GM18873 (cell line): ENCODE results near the gene TAB3.

ENCODE experiments used
- ATAC-seq: cut with Tn5 transposase; IDR thresholded peaks from one replicate; pipeline ENCODE4 v1.9.1; 2021; ENCODE audit warnings: mild to moderate bottlenecking, moderate library complexity, moderate number of reproducible peaks; ENCODE audit not compliant: unreplicated experiment, low FRiP score

Gene TAB3

GRCh38 chrX:30889147-30890140 lies at the start of gene TAB3:
Gene TAB3, minus strand, starts transcription at chrX:30889254. Its CDS starts 29,666 bp downstream, at chrX:30859588.
- ATAC-seq = peak; percentile 89

DNA sequence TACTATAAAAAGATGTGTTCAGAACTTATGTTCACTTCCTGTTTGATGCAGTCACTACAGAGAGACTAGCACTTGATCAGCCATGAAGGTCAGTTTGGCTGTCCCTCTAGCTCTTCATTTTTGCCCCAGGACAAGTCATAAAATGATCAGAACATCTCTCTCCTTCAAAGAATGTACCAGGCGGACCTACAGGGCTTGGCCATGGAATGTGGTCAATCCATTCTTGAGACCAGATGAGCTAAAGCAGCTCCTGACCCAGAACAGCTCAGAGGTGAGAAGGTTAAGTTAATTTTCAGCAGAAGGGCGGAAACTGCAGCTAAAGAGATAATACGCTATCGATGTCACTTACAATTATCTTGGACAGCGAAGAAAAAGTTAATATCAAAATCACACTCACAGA lies 49.2 kb upstream of the TAB3 start:
- ATAC-seq = no peak

DNA sequence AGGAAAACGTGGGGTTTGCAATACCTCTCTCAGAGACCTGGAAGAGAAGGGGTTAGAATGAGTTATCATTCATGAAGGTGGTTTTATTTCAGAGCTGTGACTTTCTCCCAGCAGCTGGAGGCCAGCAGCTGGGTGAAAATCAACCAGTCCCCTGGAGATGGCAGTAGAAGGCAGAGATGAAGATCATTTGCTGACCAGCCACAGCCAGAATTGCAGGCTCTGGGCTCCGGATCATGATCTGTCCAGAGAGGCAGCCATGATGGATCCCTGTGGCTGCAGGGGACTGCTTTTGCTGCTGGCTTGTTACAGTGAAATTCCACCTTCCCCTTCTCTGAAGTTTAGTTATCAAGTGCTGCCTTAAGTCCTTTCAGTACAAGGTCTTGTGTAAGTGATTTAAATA lies 46.9 kb upstream of the TAB3 start:
- ATAC-seq = no peak

DNA sequence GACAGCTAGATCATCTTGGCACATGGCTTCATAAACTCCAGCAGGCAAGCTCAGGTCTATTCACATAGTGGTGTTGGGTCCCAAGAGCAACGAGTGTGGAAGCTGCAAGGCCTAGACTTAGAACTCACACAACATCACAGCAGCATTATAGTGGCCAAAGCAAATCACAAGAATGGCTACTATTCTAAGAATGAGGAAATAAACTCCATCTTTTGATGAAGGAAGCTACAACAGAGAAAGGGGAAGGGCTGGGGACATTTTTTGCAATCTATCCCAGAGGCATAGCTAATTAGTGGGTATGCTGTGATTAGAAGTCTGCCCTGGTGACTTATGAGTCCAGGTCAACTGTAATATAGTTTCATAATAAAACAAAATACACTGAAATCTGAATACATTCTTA lies 42.9 kb upstream of the TAB3 start:
- no peak for ATAC-seq

DNA sequence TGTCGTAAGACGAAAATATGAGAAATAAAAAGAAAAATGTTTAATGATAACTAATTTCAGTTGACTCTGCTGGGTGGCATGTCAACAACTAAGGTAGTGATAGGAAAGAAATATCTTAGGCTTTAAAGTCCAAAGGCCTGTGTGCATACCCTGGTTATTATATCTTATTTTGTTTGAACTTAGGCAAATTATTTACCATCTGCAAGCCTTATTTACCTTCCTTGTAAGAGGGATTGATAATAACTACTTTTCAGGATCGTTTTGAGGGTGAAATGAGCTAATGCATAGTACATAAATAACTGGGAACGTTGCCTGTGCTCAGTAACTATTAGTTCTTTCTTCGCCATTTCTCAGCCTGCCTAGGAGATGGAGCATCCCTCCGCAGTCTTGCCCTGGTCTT lies 41.6 kb upstream of the TAB3 start:
- no peak for ATAC-seq

- no peak for ATAC-seq
These were observed 41.1 kb upstream of the TAB3 start for GRCh38 chrX:30930143-30930542.

GRCh38 chrX:30920271-30920670 lies 31.2 kb upstream of the TAB3 start:
- ATAC-seq = no peak

DNA sequence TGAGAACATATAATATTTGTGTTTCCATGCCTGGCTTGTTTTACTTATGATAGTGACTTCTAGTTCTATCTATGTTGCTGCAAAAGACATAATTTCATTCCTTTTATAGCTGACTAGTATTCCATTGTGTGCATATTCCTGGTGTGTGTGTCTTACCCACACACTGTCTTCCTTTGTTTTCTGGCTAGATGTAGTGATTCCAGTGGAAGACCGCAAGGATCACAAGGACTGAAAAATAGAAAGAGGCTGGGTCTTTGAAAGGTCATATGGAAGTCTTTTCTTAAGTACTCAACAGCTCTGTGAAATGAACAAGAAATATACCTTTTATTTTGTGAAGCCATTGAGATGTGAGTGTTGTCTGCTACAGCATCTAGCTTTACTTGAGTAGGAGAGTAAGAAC lies 29.4 kb upstream of the TAB3 start:
- no peak for ATAC-seq

DNA sequence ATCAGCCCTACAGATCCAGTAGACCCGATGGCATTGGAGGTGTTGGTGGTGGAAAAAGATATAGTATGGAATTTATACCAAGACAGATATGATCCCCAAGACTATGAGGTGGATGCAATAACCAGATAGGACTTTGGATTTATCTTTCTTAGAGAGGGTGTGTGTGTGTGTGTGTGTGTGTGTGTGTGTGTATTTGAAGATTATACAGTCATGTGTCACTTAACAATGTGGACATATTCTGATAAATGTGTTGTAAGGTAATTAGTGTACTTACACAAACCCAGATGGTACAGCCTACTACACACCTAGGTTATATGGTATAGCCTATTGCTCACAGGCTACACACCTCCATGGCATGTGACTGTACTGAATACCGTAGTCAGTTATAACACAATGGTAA lies 24.4 kb upstream of the TAB3 start:
- ATAC-seq = no peak

DNA sequence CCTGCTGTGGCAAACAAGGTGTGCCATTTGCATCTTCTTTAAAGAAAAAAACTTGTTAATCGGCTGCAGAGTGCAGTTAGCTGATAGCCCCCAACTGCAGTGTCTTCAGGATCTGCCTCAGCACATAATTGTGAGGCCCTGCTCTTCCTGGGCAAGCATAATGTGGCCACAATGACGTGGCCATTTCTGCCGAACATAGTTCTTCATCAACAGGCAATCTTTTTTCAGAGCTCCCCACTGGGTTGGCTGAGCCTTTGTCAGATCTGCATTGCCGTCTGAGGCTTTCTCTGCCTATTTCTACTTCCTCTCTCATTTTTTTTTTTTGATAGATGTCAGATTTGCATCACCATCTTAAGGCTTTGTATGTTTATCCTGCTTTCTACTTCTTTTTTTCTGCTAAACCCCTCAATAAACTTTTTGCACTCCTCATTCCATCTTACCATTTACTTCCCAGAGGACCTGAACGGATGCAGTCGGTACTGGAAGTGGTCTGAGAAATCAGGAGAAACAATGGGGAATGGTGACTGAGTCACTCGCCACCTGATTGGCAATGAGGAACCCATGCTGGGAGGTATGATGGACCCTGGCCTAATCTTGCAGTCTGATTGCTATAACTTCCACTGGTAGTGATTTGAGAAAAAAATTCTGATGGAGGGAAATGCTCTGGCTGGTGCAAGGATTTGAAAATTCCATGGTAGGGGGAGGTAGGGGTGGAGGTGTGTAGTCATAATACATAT lies 21.2 kb upstream of the TAB3 start:
- ATAC-seq = no peak

- no peak for ATAC-seq
These were observed 17.7 kb upstream of the TAB3 start for GRCh38 chrX:30906726-30907125.

DNA sequence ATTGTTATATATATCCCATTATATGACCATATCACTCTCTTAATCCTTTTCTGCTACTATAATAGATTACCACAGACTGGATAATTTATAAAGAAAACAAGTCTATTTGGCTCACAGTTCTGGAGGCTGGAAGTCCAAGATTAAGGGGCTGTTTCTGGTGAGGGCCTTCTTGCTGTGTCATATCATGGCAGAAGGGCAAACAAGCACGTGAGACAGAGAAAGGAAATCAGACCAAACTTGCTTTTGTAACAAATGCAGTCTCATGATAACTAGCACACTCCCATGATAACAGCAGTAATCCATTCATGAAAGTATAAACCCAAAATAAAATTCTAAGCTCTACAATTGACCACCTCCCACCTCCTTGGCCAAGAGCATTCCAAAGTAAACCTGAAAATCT lies 16.3 kb upstream of the TAB3 start:
- no peak for ATAC-seq

GRCh38 chrX:30904632-30905031 lies 15.6 kb upstream of the TAB3 start:
- no peak for ATAC-seq

DNA sequence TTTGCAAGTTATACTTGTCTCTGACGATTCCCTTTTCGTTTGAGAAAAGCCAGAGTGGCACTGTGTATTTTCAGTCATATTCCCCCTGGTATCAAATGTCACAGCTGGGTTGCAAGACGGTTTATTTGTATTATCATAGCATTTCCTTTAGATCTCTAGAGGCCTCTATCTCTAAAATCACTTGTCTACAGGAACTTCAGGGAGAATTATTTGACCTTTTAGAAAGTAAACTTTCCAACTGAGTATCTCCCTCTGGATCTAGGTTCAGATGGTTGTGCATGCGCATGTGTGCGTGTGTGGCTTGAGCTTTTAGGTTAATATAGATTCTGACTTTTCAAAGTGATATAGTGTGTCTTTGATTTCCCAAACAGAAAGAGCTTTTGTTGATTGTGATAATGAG lies 15.1 kb upstream of the TAB3 start:
- no peak for ATAC-seq

GRCh38 chrX:30900227-30900626 lies 11.2 kb upstream of the TAB3 start:
- ATAC-seq = no peak

DNA sequence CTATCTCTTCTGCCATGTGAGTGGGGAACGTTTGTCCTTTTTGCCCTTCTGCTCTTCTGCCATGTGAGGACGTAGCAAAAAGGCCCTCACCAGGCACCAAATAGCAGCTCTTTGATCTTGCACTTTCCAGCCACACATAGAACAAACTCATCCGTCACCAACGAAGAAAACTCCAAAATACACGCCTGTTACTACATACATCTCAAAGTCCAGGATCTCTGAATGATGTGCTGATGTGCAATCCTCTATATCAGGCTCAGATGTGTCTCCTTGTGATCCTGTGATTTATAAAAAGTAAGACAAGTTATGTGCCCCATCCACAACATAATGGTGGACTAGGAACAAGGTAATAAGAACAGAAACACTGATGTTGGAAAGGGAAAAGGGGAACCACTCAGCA lies 9.8 kb upstream of the TAB3 start:
- no peak for ATAC-seq

GRCh38 chrX:30895370-30895769 lies 6.3 kb upstream of the TAB3 start:
- ATAC-seq = no peak

- ATAC-seq = no peak
These were observed 4.2 kb upstream of the TAB3 start for GRCh38 chrX:30893206-30893605.

DNA sequence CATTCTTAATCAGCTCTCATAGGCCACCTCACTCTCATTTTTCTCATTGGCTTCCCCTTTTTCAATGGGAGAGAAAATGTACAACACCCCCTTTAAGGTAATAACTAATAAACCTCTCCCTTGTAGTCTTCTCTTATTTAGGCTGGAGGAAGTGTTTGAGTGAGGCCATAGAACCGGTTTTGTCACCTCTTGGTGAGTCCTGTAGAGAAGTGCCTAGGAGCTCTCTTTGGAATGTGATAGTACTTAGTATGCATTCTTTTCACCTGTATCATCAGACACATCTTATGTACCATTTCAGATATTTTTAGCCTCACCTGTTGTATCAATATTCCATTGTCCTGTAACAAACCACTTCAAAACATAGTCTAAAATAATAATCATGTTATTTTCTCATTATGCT lies 3.5 kb upstream of the TAB3 start:
- ATAC-seq = no peak

DNA sequence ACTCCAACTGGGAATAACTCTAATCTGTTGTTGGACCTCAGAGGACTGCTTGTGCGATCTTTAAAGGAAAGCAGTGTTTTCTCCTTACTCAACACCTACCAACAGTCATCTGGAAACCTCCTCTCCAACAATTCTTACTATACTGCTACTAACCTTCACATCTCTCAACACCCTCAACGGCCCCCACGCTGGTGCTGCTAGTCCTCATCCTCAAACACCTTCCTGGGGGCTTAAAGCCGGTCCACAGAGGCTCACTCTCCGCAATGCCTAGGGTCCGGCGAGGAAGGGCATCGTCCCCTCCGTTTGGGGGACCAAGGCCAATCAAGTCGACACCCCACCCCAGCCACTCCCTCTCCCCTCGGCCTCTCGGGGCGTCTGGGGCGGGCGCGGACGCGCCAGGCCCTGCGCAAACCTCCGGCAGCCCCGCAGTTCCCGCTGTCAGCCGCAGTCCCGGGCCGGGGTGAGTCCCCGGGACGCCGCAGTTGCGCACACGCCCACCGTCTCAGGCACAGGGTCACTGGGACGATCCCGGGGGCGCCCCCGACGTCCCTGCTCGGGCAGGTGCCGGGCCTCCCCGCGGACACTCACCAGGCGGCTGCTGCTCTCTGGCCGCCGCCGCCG lies 418 bp downstream of the TAB3 start:
- ATAC-seq = peak; percentile 6

- no peak for ATAC-seq
These were observed 1.3 kb downstream of the TAB3 start for GRCh38 chrX:30887721-30888120.
